Tibial nerve (tissue), 4 donors: ENCODE data around the gene CIAO1.

Experiments
- CTCF ChIP-seq, 5 experiments: fragments of 200-600 bp in 3 of 5; fragments of 450-650 bp in 2 of 5; sonication (generic) in 3 of 5; IDR thresholded peaks; one replicate each; pipeline ENCODE4 v1.5.1; 2016 to 2019; ENCODE audit warnings: antibody characterized with exemption in 5 of 5, mild to moderate bottlenecking in 3 of 5, moderate library complexity in 2 of 5
- EP300 ChIP-seq, 2 donors: sonication (generic); formaldehyde crosslinking; IDR thresholded peaks; one replicate each; pipeline ENCODE4 v1.6.1; 2017; ENCODE audit warnings: antibody characterized with exemption in 2 of 2, mild to moderate bottlenecking in 1 of 2

DNA sequence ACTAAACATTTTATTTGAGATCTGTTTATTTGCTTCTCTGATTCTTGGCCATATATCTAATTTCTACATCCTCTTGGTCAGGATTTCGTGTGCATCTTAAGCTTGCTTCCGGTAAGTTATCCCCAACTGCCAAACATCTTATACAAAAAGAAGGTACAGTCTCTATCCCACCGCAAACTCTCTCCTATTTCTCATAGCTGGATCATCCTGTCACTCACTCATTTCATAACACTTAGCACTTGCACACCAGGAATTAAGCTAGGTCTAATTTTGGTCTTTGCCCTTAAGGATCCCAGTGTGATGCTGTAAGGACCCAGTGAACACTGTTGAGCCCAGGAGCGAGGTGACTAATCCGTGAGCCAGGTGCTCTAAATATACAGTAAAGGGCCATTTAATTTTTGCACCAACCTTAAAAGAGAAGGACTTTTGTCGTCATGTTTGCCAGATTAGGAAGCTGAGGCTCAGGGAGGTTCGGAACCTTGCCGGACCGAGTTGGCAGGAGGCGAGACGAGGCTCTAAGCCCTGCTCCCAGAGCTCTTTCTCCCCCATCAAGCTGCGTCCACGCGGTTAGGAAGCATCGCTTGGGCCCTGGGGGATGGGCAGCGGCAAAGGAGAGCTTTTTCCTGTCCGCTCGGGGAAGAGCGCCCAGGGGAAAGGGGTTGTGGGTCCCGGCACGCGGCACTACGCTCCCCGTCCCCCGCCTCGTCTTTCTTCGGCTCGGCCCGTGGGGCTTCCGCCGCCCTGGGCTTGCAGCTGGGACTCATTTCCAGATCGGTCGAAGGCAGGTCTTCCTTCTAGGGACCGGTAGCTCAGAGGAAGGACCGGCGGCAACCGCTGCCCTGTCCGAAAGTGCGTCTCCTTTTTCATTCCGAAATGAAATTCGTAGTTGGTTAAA is 55.0 kb downstream of the CIAO1 start:
- TF ChIP-seq CTCF (IDR thresholded peaks at IDR 0.05) (no peak), EP300 (IDR thresholded peaks at IDR 0.05) (peak in 1 of 2 donors; percentile 17)
